Measurements from ENCODE around the gene TMEM205. TPM values are rescaled to one million over a fixed set of nuclear protein-coding genes. Genes with fewer than 3 reads are reported as not detected.

TMEM205 gene
- total and polyA plus RNA-seq, 2 of the 8 experiments (the other 6 are each of a cell fraction or from before 2014, with no cell fraction given), result 73.5 to 423 TPM

DNA sequence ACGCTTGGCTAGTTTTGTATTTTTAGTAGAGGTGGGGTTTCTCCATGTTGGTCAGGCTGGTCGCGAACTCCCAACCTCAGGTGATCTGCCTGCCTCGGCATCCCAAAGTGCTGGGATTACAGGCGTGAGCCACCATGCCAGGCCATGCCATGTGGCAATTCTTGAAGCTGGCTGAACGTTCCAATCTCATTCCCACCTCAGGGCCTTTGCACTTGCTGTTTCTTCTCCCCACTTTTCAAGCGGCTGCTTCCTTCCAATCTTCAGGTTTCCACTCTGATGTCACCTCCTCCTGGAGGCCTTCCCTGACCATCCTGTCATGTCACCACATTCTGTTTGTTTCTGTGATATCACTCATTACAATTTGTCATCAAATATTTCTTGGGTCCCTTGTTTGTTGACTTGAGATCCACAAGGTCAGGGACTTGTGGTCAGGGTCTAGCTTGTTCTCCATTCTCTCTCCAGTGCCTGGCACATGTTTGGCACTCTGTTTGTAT lies 33.8 kb upstream of the TMEM205 start (continued):
- TF ChIP-seq RAD21 (IDR thresholded peaks at IDR 0.05 in 1 of 2, conservative IDR thresholded peaks at IDR 0.05 in 1 of 2; ENCODE audit: low read depth in 2 of 2, low read length in 2 of 2) (no peak), POU5F1 (IDR thresholded peaks at IDR 0.05; ENCODE audit: low read depth, low read length) (no peak), HDAC6 (IDR thresholded peaks at IDR 0.05; ENCODE audit: low read depth, low read length) (no peak), RNF2 (IDR thresholded peaks at IDR 0.05; ENCODE audit: borderline replicate concordance, low read depth, low read length, missing control alignments, poor library complexity, severe bottlenecking) (no peak), HDAC2 (IDR thresholded peaks at IDR 0.05; ENCODE audit: borderline replicate concordance in 1 of 2, low read depth in 2 of 2, low read length in 2 of 2) (no peak), CHD1 (IDR thresholded peaks at IDR 0.05; ENCODE audit: low read depth, low read length) (no peak), KDM5A (IDR thresholded peaks at IDR 0.05; ENCODE audit: low read length) (no peak), EZH2 (IDR thresholded peaks at IDR 0.05; ENCODE audit: low read depth, low read length, severe bottlenecking) (no peak), TEAD4 (IDR thresholded peaks at IDR 0.05; ENCODE audit: low read depth, low read length) (no peak), YY1 (IDR thresholded peaks at IDR 0.05; ENCODE audit: low read depth, low read length) (no peak), TCF12 (IDR thresholded peaks at IDR 0.05; ENCODE audit: low read depth, low read length) (no peak), ASH2L (IDR thresholded peaks at IDR 0.05; ENCODE audit: low read length) (no peak)
